Panc1 (cell line): ENCODE data around the gene SPEM1.

Experiments
- SIN3A ChIP-seq: IDR thresholded peaks from 2 replicates; pipeline ENCODE4 v1.6.1; 2012; ENCODE audit warnings: low read depth, mild to moderate bottlenecking, low read length, moderate library complexity, borderline replicate concordance; ENCODE audit not compliant: insufficient read depth
- TF ChIP-seq, protein P1 (sequence below): fragments of 450-650 bp; IDR thresholded peaks from 2 replicates; pipeline ENCODE4 v1.5.1; 2017; ENCODE audit warnings: mild to moderate bottlenecking
- TF ChIP-seq, protein P2 (sequence below), 2 experiments: IDR thresholded peaks; 2 replicates each; pipeline ENCODE4 v1.6.1; 2011 to 2012; ENCODE audit warnings: low read depth in 2 of 2, control low read depth in 1 of 2, low read length in 1 of 2, mild to moderate bottlenecking in 1 of 2, moderate library complexity in 1 of 2; ENCODE audit not compliant: insufficient read depth in 1 of 2

DNA sequence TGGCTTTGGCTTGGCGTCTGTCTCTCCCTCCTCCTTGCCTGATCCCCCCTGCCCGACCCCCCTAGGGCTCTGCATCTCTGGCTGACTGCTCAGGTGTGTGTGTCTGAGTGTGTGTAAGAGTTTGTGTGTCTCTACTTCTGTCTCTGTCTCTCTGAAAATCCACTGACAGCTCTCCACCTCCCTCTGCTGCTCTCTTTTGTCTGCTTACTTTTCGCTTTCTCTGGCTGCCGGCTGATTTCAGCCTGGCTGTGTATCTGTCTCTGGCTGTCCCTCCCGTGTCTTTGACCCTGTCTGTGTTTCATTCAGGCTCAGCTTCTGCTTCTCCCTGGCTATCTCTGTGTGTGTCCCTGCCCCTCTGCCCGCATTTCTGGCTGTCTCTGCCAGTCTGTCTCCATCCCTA, 3.8 kb upstream of the SPEM1 start:
- TF ChIP-seq, protein P1, sequence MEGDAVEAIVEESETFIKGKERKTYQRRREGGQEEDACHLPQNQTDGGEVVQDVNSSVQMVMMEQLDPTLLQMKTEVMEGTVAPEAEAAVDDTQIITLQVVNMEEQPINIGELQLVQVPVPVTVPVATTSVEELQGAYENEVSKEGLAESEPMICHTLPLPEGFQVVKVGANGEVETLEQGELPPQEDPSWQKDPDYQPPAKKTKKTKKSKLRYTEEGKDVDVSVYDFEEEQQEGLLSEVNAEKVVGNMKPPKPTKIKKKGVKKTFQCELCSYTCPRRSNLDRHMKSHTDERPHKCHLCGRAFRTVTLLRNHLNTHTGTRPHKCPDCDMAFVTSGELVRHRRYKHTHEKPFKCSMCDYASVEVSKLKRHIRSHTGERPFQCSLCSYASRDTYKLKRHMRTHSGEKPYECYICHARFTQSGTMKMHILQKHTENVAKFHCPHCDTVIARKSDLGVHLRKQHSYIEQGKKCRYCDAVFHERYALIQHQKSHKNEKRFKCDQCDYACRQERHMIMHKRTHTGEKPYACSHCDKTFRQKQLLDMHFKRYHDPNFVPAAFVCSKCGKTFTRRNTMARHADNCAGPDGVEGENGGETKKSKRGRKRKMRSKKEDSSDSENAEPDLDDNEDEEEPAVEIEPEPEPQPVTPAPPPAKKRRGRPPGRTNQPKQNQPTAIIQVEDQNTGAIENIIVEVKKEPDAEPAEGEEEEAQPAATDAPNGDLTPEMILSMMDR = no peak
- TF ChIP-seq SIN3A = no peak
- TF ChIP-seq, protein P2, sequence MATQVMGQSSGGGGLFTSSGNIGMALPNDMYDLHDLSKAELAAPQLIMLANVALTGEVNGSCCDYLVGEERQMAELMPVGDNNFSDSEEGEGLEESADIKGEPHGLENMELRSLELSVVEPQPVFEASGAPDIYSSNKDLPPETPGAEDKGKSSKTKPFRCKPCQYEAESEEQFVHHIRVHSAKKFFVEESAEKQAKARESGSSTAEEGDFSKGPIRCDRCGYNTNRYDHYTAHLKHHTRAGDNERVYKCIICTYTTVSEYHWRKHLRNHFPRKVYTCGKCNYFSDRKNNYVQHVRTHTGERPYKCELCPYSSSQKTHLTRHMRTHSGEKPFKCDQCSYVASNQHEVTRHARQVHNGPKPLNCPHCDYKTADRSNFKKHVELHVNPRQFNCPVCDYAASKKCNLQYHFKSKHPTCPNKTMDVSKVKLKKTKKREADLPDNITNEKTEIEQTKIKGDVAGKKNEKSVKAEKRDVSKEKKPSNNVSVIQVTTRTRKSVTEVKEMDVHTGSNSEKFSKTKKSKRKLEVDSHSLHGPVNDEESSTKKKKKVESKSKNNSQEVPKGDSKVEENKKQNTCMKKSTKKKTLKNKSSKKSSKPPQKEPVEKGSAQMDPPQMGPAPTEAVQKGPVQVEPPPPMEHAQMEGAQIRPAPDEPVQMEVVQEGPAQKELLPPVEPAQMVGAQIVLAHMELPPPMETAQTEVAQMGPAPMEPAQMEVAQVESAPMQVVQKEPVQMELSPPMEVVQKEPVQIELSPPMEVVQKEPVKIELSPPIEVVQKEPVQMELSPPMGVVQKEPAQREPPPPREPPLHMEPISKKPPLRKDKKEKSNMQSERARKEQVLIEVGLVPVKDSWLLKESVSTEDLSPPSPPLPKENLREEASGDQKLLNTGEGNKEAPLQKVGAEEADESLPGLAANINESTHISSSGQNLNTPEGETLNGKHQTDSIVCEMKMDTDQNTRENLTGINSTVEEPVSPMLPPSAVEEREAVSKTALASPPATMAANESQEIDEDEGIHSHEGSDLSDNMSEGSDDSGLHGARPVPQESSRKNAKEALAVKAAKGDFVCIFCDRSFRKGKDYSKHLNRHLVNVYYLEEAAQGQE (IDR thresholded peaks at IDR 0.05; ENCODE audit: insufficient read depth in 1 of 2, low read depth in 2 of 2, low read length in 1 of 2) = no peak
